ENCODE results near the gene TEKT2.
A peak's percentile ranks its signal among the peaks of the same experiment; 100 is the strongest.

The TEKT2 gene

GRCh38 chr1:36092166-36092797 lies 8.4 kb downstream of the TEKT2 start:
- TF ChIP-seq POLR2A (IDR thresholded peaks at IDR 0.05; ENCODE audit: low read length) (no peak), GATA1 (IDR thresholded peaks at IDR 0.05; ENCODE audit: low read depth, low read length) (no peak)
- DNase-seq = no peak

GRCh38 chr1:36092798-36093185 lies 8.9 kb downstream of the TEKT2 start:
- no peak for DNase-seq
- TF ChIP-seq POLR2A (IDR thresholded peaks at IDR 0.05; ENCODE audit: low read length) (no peak), GATA1 (IDR thresholded peaks at IDR 0.05; ENCODE audit: low read depth, low read length) (no peak)

- no peak for DNase-seq
- no peak for TF ChIP-seq POLR2A (IDR thresholded peaks at IDR 0.05; ENCODE audit: low read length)
- no peak for TF ChIP-seq GATA1 (IDR thresholded peaks at IDR 0.05; ENCODE audit: low read depth, low read length)
These were observed 9.3 kb downstream of the TEKT2 start for GRCh38 chr1:36093226-36093625.

GRCh38 chr1:36093929-36094328 lies 10.0 kb downstream of the TEKT2 start:
- no peak for DNase-seq
- TF ChIP-seq POLR2A (IDR thresholded peaks at IDR 0.05; ENCODE audit: low read length) = no peak
- no peak for TF ChIP-seq GATA1 (IDR thresholded peaks at IDR 0.05; ENCODE audit: low read depth, low read length)

- no peak for TF ChIP-seq POLR2A (IDR thresholded peaks at IDR 0.05; ENCODE audit: low read length)
These were observed 10.7 kb downstream of the TEKT2 start for GRCh38 chr1:36094621-36095061.

GRCh38 chr1:36095760-36096405 lies 12.0 kb downstream of the TEKT2 start:
- DNase-seq = no peak
- TF ChIP-seq POLR2A (IDR thresholded peaks at IDR 0.05; ENCODE audit: low read length) = no peak
- TF ChIP-seq GATA1 (IDR thresholded peaks at IDR 0.05; ENCODE audit: low read depth, low read length) = no peak

More at GRCh38 chr1:36094621-36095061, 10.7 kb downstream of the TEKT2 start:
- DNase-seq = no peak

- DNase-seq = peak in 1 of 2 experiments; percentile 25
- no peak for TF ChIP-seq POLR2A (IDR thresholded peaks at IDR 0.05; ENCODE audit: low read length)
These were observed 12.9 kb downstream of the TEKT2 start for GRCh38 chr1:36096500-36097432.

- DNase-seq = no peak
- TF ChIP-seq POLR2A (IDR thresholded peaks at IDR 0.05; ENCODE audit: low read length) (no peak), GATA1 (IDR thresholded peaks at IDR 0.05; ENCODE audit: low read depth, low read length) (no peak)
These were observed 14.0 kb downstream of the TEKT2 start for GRCh38 chr1:36097693-36098585.

- DNase-seq = no peak
- no peak for TF ChIP-seq POLR2A (IDR thresholded peaks at IDR 0.05; ENCODE audit: low read length)
- no peak for TF ChIP-seq GATA1 (IDR thresholded peaks at IDR 0.05; ENCODE audit: low read depth, low read length)
These were observed 14.9 kb downstream of the TEKT2 start for GRCh38 chr1:36098650-36099365.

GRCh38 chr1:36099681-36100341 lies 15.9 kb downstream of the TEKT2 start:
- DNase-seq = peak; percentile 68 to 84
- TF ChIP-seq GATA1 (IDR thresholded peaks at IDR 0.05; ENCODE audit: low read depth, low read length) = no peak
- TF ChIP-seq POLR2A (IDR thresholded peaks at IDR 0.05; ENCODE audit: low read length) = no peak

GRCh38 chr1:36100376-36100775 lies 16.5 kb downstream of the TEKT2 start:
- TF ChIP-seq POLR2A (IDR thresholded peaks at IDR 0.05; ENCODE audit: low read length) (no peak), GATA1 (IDR thresholded peaks at IDR 0.05; ENCODE audit: low read depth, low read length) (no peak)

GRCh38 chr1:36101546-36101945 lies 17.7 kb downstream of the TEKT2 start:
- TF ChIP-seq GATA1 (IDR thresholded peaks at IDR 0.05; ENCODE audit: low read depth, low read length) (no peak), POLR2A (IDR thresholded peaks at IDR 0.05; ENCODE audit: low read length) (no peak)
- no peak for DNase-seq

More at GRCh38 chr1:36100376-36100775, 16.5 kb downstream of the TEKT2 start:
- peak in 1 of 2 experiments; percentile 38 for DNase-seq

All from erythroblast (primary cell).